Measurements from ENCODE around the gene SRRM2. TPM values are rescaled to one million over a fixed set of nuclear protein-coding genes. Genes with fewer than 3 reads are reported as not detected.

Gene SRRM2
- total RNA-seq, 1 donor: 130 TPM

GRCh38 chr16:2757344-2757743 lies 4.9 kb downstream of the SRRM2 start:
- no peak for DNase-seq (ENCODE audit: low read depth in 2 of 3, low spot score in 2 of 3)

DNA sequence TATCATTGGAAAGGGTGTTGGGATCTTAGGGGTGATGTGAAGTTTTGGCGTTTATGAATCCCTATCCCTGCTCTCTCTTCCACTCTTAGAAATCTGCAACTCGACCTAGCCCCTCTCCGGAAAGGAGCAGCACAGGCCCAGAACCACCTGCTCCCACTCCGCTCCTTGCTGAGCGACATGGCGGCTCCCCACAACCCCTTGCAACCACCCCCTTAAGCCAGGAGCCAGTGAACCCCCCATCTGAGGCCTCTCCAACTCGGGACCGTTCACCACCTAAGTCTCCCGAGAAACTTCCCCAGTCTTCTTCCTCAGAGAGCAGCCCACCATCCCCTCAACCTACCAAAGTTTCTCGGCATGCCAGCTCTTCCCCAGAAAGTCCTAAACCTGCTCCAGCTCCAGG lies 9.0 kb downstream of the SRRM2 start:
- no peak for DNase-seq (ENCODE audit: low read depth in 2 of 3, low spot score in 2 of 3)

DNA sequence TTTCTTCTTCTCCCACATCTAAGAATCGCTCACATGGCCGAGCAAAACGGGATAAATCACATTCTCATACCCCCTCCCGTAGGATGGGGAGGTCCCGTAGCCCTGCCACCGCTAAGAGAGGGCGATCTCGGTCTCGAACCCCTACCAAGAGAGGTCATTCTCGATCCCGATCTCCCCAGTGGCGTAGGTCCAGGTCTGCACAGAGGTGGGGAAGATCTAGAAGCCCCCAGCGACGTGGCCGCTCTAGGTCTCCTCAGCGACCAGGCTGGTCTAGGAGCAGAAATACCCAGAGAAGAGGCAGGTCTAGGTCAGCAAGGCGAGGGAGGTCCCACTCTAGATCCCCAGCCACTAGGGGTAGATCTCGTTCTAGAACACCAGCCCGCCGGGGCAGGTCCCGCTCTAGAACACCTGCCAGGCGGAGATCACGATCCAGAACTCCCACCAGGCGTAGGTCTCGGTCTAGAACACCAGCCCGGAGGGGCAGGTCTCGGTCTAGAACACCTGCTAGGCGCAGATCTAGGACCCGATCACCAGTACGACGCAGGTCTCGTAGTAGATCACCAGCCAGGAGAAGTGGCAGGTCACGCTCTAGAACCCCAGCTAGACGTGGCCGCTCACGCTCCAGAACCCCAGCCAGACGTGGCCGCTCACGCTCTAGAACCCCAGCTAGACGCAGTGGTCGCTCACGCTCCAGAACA lies 9.6 kb downstream of the SRRM2 start:
- no peak for DNase-seq (ENCODE audit: low read depth in 2 of 3, low spot score in 2 of 3)

DNA sequence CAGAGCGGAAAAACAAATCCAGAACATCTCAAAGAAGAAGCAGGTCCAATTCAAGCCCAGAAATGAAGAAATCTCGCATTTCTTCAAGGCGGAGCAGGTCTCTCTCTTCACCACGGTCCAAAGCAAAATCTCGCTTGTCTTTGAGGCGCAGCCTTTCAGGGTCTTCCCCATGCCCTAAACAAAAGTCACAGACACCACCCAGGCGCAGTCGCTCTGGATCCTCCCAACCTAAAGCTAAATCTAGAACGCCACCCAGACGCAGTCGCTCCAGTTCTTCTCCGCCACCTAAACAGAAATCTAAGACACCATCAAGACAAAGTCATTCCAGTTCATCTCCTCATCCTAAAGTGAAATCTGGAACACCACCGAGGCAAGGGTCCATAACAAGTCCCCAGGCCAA lies 10.3 kb downstream of the SRRM2 start:
- no peak for DNase-seq (ENCODE audit: low read depth in 2 of 3, low spot score in 2 of 3)

DNA sequence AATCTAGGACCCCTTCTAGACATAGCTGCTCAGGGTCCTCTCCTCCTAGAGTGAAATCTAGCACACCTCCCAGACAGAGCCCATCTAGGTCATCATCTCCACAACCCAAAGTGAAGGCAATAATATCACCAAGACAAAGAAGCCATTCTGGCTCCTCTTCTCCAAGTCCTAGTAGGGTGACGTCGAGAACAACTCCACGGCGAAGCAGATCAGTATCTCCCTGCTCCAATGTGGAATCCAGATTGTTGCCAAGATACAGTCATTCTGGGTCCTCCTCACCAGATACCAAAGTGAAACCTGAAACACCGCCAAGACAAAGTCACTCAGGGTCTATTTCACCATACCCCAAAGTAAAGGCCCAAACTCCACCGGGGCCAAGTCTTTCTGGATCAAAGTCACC lies 10.7 kb downstream of the SRRM2 start:
- DNase-seq (ENCODE audit: low read depth in 2 of 3, low spot score in 2 of 3): no peak

DNA sequence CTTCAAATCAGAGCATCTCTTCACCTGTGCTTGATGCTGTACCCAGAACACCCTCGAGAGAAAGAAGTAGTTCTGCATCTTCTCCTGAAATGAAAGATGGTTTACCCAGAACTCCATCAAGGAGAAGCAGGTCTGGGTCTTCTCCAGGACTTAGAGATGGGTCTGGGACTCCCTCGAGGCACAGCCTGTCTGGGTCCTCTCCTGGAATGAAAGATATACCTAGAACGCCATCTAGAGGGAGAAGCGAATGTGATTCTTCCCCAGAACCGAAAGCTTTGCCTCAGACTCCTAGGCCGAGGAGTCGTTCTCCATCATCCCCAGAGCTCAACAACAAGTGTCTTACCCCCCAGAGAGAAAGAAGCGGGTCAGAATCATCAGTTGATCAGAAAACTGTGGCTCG lies 12.3 kb downstream of the SRRM2 start:
- DNase-seq (ENCODE audit: low read depth in 2 of 3, low spot score in 2 of 3): no peak

GRCh38 chr16:2765462-2766404 lies 13.3 kb downstream of the SRRM2 start:
- no peak for DNase-seq (ENCODE audit: low read depth in 2 of 3, low spot score in 2 of 3)

DNA sequence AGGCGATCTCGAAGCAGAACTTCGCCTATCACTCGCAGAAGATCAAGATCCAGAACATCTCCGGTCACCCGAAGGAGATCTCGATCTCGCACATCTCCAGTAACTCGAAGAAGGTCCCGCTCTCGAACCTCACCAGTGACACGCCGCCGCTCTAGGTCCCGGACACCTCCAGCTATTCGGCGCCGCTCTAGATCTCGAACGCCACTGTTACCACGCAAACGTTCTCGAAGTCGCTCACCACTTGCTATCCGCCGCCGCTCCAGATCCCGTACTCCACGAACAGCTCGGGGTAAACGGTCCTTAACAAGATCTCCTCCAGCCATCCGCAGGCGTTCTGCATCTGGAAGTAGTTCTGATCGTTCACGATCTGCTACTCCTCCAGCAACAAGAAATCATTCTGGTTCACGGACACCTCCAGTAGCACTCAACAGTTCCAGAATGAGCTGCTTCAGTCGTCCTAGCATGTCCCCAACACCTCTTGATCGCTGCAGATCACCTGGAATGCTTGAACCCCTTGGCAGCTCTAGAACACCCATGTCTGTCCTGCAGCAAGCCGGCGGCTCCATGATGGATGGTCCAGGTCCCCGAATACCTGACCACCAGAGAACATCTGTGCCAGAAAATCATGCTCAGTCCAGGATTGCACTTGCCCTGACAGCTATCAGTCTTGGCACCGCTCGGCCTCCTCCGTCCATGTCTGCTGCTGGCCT lies 14.1 kb downstream of the SRRM2 start:
- DNase-seq (ENCODE audit: low read depth in 2 of 3, low spot score in 2 of 3): no peak

DNA sequence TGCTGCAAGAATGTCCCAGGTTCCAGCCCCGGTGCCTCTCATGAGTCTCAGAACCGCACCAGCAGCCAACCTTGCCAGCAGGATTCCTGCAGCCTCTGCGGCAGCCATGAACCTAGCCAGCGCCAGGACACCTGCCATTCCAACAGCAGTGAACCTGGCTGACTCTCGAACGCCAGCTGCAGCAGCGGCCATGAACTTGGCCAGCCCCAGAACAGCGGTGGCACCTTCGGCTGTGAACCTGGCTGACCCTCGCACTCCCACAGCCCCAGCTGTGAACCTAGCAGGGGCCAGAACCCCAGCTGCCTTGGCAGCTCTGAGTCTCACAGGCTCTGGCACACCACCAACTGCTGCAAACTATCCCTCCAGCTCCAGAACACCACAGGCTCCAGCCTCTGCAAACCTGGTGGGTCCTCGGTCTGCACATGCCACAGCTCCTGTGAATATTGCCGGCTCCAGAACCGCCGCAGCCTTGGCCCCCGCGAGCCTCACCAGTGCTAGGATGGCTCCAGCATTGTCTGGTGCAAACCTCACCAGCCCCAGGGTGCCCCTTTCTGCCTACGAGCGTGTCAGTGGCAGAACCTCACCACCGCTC lies 14.8 kb downstream of the SRRM2 start:
- DNase-seq (ENCODE audit: low read depth in 2 of 3, low spot score in 2 of 3): no peak

DNA sequence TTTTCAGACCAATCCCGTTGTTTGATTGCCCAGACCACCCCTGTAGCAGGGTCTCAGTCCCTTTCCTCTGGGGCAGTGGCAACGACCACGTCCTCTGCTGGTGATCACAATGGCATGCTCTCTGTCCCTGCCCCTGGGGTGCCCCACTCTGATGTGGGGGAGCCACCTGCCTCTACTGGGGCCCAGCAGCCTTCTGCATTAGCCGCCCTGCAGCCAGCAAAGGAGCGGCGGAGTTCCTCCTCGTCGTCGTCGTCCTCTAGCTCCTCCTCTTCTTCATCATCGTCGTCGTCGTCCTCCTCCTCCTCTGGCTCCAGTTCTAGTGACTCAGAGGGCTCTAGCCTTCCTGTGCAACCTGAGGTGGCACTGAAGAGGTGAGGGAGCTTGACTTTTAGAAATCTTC lies 15.5 kb downstream of the SRRM2 start:
- DNase-seq (ENCODE audit: low read depth in 2 of 3, low spot score in 2 of 3): no peak

GRCh38 chr16:2768403-2769089 lies 16.1 kb downstream of the SRRM2 start:
- DNase-seq (ENCODE audit: low read depth in 2 of 3, low spot score in 2 of 3): no peak

DNA sequence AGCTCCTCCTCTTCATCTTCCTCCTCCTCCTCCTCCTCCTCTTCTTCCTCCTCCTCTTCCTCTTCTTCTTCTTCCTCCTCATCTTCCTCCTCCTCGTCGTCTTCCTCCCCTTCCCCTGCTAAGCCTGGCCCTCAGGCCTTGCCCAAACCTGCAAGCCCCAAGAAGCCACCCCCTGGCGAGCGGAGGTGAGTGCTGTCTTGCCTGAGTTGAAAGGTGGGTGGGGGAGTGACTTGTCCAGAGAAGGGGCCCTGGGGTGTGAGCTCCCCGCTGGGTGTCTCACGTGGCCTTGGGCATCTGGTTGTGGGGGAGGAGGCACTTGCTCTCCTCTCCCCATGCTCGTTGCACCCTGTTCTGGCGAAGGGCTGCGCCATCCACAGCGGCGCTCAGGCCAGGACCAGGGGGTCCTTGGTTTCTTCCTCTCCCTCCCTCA lies 16.7 kb downstream of the SRRM2 start:
- DNase-seq (ENCODE audit: low read depth in 2 of 3, low spot score in 2 of 3): no peak

DNA sequence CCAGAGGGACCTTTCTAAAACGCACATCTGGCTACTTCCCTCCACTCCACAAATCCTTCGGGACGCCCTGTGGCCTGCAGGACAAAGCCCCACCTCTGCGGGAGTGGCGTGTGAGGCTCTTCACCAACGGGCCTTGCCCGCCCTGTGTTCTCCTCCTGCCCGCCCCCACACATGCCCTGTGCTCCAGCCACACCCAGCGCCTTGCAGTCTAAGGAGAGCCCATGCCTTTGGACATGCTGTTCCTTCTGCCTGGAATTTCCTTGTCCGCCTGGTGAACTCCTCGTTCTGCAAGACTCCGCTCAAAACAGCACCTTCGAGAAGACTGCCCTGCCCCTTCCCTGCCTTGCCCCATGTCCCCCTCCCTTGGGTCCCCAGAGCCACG lies 17.2 kb downstream of the SRRM2 start:
- no peak for DNase-seq (ENCODE audit: low read depth in 2 of 3, low spot score in 2 of 3)

GRCh38 chr16:2770057-2770951 lies 17.9 kb downstream of the SRRM2 start:
- peak in 1 of 3 donors; percentile 26 for DNase-seq (ENCODE audit: low read depth in 2 of 3, low spot score in 2 of 3)

DNA sequence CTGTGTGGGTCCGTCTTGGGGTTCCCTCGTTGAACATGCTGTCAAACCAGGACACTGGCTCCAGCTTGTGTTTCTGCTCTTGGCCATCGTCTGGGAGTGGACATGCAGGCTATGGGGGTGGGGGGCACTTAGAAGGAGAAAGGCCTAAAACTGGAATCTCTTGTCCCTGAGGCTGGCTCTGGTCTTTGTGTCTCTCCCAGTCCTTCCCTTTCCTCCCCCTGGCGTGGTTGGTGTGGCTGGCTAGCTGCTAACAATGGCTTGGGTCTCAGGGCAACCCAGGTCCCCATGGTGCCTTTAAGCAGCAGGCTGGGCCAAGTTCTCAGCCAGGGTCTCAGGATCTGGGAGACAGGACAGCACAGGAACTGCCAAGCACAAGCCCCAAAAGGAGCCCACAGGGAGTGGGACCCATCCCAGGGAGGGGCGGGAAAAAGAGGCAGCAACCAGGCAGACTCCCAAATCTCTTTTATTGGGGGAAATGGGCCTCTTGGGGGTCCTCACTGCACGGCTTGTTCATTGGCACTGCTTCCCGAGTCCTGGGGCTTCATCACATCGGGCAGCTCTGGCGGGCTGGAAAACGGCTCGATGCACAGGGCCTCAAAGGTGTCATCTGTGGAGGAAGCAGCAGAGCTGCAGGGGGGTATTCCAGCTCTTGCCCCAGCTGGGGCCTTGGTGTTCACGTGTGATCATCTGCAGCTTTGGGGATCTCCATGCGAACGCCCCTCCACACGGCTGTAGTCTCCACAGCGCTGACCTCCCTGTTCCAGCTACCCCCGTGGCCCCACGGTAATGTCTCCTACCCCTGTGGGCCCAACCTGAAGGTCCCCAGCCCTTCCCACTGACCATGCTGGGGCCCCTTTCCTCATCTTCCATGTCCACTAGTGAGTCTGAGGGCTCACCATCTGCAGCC lies 19.3 kb downstream of the SRRM2 start:
- no peak for DNase-seq (ENCODE audit: low read depth in 2 of 3, low spot score in 2 of 3)

- DNase-seq (ENCODE audit: low read depth in 2 of 3, low spot score in 2 of 3): no peak
These were observed 20.9 kb downstream of the SRRM2 start for GRCh38 chr16:2773188-2773968.

GRCh38 chr16:2774161-2774891 lies 21.9 kb downstream of the SRRM2 start:
- peak in 1 of 3 donors; percentile 21 for DNase-seq (ENCODE audit: low read depth in 2 of 3, low spot score in 2 of 3)

All from hematopoietic multipotent progenitor cell (in vitro differentiated cells).